Fibroblast of skin of abdomen (primary cell): Measurements from ENCODE around the gene LHB.
"Not testable (repeated sequence)": the region's sequence is repeated elsewhere in the genome, so short reads cannot be mapped to it uniquely, and the experiment has no call there.

Experiments used
- DNase-seq: peaks from one replicate; pipeline ENCODE4 v3.0.0-alpha.2; 2013

Gene LHB

GRCh38 chr19:49038111-49038510 lies 21.2 kb upstream of the LHB start:
- not testable (repeated sequence) for DNase-seq

DNA sequence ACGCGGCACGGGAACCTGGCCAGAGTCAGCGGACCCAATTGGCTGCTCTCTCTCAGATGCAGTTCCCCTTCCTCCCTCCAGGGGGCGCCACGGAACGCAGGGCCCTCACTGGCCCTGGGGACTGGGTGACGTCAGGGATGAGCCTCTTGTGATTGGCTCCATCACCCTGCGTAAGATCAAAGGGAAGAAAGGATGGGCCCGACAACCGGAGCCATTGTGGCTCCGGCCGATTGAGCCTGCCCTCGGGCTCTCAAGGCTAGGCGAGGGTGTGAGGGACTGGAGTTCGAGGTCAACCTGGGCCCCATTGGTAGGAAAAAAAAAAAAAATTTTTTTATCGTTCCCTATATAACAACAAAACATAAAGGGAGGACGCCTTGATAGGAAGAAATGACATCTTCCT lies 19.9 kb upstream of the LHB start, which contains the start of gene CGB1:
TSS of gene CGB1 (minus strand) at position 81 of the 400 bp plus-strand sequence. CDS start 184 bp downstream, outside the sequence.
- DNase-seq, result not testable (repeated sequence)

DNA sequence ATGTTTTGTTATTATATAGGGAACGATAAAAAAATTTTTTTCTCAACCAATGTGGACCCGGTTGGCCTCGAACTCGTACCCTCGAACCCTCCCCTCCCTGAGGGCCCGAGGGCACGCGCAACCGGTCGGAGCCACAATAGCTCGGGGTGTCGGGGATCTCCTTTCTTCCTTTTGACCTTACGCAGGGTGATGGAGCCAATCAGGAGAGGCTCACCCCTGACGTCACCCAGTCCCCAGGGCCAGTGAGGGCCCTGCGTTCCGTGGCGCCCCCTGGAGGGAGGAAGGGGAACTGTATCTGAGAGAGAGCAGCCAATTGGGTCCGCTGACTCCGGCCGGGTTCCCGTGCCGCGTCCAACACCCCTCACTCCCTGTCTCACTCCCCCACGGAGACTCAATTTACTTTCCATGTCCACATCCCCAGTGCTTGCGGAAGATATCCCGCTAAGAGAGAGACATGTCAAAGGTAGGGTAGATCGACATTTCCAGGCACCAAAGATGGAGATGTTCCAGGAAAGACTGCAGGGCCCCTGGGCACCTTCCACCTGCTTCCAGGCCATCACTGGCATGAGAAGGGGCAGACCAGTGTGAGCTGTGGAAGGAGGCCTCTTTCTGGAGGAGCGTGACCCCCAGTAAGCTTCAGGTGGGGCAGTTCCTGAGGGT lies 14.9 kb upstream of the LHB start, which contains the start of gene CGB2:
TSS of gene CGB2 (plus strand) at position 249 of the 660 bp plus-strand sequence. CDS start at position 455, 206 bp downstream.
- not testable (repeated sequence) for DNase-seq

- DNase-seq, result not testable (repeated sequence)
Observed at GRCh38 chr19:49030323-49030722, 13.4 kb upstream of the LHB start.

- peak; percentile 61 for DNase-seq
Observed at GRCh38 chr19:49029749-49030148, 12.9 kb upstream of the LHB start.

- DNase-seq, result not testable (repeated sequence)
Observed at GRCh38 chr19:49028686-49029085, 11.8 kb upstream of the LHB start.

DNA sequence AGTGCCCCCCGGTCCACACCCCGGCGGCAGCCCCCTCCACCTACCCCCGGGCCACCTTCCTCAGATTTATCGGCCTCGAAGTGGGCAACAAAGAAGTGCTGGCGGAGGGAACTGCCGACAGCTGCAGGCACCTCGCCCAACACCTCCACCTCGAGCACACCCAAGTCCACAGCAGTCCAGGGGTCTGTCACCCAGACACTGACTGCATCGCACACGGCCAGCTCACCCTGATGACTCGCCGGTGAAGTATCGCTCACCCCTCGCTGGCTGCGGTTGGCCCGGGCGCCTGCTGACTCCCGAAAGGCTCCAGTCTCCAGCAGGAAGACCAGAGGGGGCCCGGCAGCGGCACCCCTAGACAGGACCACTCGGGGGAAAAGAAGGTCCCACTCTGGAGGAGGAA lies 8.7 kb upstream of the LHB start:
- DNase-seq, result peak; percentile 36

GRCh38 chr19:49025088-49025487 lies 8.2 kb upstream of the LHB start:
- not testable (repeated sequence) for DNase-seq

DNA sequence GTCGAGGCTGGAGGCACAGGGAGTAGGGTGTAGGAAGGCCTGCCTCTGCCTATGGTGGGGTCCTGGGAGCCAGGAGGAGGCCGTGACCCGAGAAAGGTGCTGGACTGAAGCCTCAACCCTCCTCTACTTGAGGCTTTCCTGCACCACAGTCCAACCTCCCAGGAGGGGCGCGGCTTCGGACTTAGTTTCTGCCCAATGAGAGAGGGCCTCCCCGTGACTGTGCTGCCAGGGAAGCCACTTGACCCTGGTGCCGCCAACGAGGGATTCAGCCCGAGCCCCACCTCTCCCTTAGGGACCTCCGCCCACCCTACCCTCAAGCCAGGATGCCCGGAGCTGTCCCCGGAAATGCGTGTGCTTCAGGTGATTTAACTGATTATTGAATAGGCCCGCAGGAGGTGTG lies 7.3 kb upstream of the LHB start, which contains the start of gene CGB3:
TSS of gene CGB3 (minus strand) at position 101 of the 400 bp plus-strand sequence. CDS start 362 bp downstream, outside the sequence.
- DNase-seq, result not testable (repeated sequence)

DNA sequence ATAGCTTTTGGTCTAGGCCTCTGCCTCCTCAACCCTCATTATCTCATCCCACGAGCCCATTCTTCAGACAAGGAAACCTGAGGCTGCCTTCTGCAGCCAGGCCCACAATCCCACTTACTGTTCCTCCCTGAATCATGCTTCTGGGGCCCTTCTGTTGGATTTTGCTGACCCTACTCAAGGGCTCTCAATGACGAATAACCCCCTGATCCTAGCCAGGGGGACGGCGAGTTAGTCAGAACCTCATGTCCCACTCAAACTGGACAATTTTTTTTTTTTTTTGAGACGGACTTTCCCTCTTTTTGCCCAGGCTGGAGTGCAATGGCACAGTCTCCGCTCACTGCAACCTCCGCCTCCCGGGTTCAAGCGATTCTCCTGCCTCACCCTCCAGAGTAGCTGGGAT lies 5.2 kb upstream of the LHB start:
- DNase-seq, result no peak

DNA sequence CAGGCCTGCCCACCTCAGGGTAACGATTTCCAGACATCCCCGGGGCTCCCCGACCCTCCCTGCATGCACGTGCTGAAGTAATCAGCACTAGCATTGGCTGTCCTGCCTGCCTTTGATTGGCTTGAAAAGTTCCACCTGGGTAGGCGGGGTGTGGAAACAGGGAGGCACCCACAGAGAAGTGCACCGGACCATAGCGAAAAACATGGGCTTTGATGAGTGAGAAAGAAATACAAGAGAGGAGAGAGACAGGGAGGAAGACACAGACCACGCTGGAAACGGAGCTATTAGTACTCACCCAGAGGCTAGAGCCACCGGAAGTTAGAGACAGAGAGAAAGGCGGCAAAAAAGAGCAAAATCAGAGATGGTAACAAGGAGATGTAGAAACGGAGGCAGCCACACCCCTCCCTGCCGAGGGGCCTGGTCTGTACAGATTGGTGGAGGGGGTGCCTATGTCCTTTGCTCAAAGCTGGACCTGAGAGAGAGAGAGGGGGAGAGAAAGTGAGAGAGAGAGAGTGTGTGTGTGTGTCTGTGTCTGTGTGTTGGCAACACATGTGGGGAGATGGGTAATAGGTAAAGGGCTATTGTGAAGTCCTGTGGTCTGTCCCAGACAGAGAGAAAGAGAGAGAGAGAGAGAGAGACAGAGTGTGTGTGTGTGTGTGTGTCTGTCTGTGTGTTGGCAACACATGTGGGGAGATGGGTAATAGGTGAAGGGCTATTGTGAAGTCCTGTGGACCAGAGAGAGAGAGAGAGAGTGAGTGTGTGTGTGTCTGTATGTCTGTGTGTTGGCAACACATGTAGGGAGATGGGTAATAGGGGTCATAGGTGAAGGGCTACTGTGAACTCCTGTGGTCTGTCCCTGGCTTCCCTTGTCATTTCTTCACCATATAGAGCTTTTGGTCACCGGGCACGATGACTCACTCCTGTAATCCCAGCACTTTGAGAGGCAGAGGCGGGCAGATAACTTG lies 4.3 kb upstream of the LHB start:
- DNase-seq, result no peak

DNA sequence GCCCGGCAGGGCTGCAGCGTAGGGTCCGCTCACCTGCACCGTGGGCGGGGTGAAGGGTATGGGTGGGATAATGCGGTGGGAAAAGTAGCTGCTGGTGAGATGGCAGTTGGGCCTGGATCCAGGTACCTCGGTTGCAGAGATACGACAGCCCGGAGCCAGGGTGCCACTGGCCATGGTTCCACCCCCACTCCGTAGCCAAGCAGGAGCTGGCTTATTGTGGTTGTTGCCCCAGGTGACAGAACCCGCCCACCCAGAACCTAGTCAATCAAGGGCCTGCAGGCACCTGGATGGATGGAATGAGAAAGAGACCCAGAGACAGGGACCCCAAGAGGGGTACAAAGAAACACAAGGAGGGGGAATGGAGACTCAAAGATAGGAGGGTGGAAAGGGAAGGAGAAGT lies 3.5 kb upstream of the LHB start:
- no peak for DNase-seq

DNA sequence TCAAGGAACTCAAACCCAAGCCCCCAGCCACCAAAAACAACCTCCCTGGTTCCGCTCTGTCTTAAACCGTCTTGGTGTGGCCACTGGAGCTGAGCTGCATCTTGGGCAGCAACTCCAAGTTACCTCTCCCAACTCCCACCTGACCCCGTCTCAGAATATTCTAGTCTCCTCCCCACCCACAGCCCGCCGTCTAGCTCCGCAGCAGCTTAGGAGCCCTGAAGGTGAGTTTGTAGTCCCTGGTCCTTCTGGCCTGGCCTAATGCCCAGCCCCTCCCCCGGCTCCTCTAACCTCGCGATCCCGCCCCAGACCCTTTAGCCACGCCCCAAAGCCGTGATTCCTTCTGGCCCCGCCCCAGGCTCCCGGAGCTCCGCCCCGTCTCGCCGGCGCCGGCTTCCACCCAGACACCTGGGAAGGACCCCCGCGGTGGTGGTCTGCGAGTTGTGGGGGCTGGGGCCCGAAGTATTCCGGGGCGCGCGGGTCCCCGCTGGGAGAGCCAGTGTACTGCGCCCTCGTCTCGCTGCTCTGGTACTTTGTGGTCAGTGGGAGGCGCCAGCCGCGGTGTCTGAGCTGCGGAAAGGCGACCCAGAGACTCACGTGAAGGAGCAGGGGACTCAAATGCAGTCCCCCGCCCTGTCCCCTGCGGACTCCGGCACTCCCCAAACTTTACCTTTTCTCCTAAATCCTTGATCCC lies 2.5 kb upstream of the LHB start:
- peak; percentile 36 for DNase-seq

- DNase-seq, result not testable (repeated sequence)
Observed at GRCh38 chr19:49018388-49019241, 1.7 kb upstream of the LHB start.

- peak; percentile 65 for DNase-seq
Observed at GRCh38 chr19:49017666-49018351, 918 bp upstream of the LHB start.

- DNase-seq, result no peak
Observed at GRCh38 chr19:49016067-49016839, 638 bp downstream of the LHB start.

- no peak for DNase-seq
Observed at GRCh38 chr19:49014870-49015255, 2.0 kb downstream of the LHB start.

GRCh38 chr19:49014123-49014869 lies 2.6 kb downstream of the LHB start:
- DNase-seq, result no peak

GRCh38 chr19:49011194-49011593 lies 5.7 kb downstream of the LHB start:
- DNase-seq, result no peak
